Ovary (tissue), 3 donors: ENCODE measurements around the gene KIAA0930.

Source experiments
- CTCF ChIP-seq, 3 donors: fragments of 450-650 bp in 2 of 3; fragments of 200-600 bp in 1 of 3; IDR thresholded peaks; one replicate each; pipeline versions ENCODE4 v1.5.1 to v1.8.0; 2016 to 2022; ENCODE audit warnings: antibody characterized with exemption in 3 of 3, mild to moderate bottlenecking in 1 of 3
- POLR2A ChIP-seq: fragments of 450-650 bp; IDR thresholded peaks from one replicate; pipeline ENCODE4 v1.6.1; 2017; ENCODE audit warnings: antibody characterized with exemption, mild to moderate bottlenecking, moderate library complexity
- donor health status: DM: no; HTN: no; CAD: no.

- TF ChIP-seq CTCF (IDR thresholded peaks at IDR 0.05) (no peak), POLR2A (no peak)
These were observed 54.8 kb downstream of the KIAA0930 start for GRCh38 chr22:45185718-45186514.
